DLD1 (cell line): ENCODE measurements around the gene ATP11B.
"Not testable (repeated sequence)": the region's sequence is repeated elsewhere in the genome, so short reads cannot be mapped to it uniquely, and the experiment has no call there.

Experiments
- in situ Hi-C: cut with HindIII; loops from 2 replicates; pipeline ENCODE4 v1.10.0; 2017; ENCODE audit warnings: low sequenced_read_pairs

ATP11B gene

DNA sequence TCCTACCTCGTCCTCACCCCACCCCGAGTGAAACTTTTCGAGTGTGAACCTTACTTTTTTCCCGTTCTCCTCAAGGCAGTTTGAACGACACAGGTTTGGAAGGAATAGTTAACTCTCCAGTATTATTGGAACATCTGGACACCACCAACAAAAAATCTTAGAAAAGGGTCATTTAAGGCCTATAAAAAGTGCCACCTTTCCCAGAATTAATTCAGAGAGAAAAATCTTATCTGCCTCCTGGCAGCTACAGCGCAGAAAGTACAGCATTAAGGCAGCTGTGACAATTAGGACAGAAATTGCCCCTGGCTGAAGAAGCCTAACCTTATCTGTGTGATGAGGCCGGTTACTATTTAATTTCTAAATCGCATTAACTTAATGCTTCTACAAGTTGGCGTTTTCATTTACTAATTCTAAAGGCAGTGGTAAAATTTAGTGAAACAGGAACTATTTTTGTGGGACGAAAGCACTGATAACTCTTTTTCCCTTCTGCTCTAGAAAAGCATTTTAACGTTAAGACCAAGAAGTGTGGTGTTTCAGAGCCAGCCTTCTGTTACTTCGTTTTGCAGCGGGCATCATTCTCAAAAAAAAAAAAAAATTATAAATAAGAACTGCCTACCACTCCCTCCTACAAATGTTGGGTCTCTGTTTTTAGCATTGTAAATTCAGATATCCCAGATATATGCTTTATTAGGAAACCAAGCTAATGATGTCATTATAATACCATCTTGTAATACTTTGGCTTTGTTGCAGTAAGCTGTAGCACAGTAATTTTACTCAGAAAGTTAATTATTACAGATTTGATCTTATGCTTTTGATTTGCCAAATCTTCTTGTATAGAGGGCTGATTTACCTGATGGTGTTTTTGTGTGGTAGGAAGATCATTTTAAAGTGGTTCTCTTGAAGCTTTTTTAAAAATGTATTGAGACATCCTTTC, 1.4 kb downstream of the ATP11B start:
- in situ Hi-C loops = no loop called here

DNA sequence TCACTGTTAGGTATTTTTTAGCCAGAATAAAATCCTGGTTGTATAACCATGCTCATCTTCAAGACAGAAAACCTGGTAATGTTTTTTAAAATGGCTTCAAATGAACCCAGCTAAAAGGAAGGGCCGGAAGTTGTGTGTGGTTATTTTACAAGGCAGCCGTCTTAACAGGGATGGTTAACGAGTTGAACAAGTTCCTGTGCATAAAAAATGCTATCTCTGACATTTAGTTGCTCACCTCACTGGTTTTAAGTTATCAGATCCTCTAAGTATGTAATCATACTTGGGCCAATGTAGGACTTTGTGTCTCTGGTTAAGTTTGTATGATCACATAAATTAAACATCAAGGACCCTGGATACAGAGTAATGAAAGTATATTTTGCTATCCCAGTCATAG, 2.1 kb downstream of the ATP11B start:
- in situ Hi-C loops = no loop called here

DNA sequence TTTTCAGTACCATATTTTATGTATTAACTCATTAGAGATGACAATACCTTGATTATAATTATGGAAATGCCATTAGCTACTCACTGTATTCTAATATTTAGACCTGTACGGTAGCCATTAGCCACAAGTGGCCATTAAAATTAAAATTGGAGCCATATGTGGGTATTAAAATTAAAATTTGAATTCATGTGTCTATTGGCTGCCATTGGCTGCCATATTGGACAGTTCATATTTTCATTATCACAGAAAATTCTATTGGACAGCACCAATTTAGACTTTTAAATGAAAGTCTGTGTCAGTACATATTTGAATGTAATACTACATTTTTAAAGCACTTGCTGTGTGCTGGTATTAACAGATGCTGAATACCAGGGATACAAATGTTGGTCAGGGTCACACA, 3.0 kb downstream of the ATP11B start:
- in situ Hi-C loops = no loop called here

- in situ Hi-C loops = no loop called here
These were observed 4.6 kb downstream of the ATP11B start for GRCh38 chr3:182797876-182798275.

GRCh38 chr3:182799143-182799542, 5.8 kb downstream of the ATP11B start:
- in situ Hi-C loops = not testable (repeated sequence)

- in situ Hi-C loops = no loop called here
These were observed 7.2 kb downstream of the ATP11B start for GRCh38 chr3:182800508-182800907.

GRCh38 chr3:182802413-182803390, 9.4 kb downstream of the ATP11B start:
- in situ Hi-C loops = no loop called here

DNA sequence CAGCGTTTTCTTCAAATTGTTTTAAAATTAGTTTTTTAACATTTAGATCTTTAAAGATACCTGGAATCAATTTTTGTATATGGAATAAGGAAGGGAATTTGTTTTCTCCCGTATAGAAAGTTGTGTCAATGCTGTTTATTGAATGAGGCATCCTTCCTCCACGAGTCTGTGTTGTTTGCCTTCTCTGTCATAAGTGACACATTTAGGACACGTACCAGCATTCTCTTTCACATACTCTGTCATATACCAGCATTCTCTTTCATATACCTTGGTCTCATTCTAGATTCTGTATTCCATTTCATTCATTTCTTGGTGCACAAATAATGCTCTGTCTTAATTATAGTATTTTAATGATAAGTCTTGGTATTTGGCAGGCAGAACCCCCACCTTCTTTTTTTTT, 10.3 kb downstream of the ATP11B start:
- in situ Hi-C loops = no loop called here

GRCh38 chr3:182807061-182807460, 13.8 kb downstream of the ATP11B start:
- in situ Hi-C loops = no loop called here

- in situ Hi-C loops = no loop called here
These were observed 14.9 kb downstream of the ATP11B start for GRCh38 chr3:182808041-182808770.

DNA sequence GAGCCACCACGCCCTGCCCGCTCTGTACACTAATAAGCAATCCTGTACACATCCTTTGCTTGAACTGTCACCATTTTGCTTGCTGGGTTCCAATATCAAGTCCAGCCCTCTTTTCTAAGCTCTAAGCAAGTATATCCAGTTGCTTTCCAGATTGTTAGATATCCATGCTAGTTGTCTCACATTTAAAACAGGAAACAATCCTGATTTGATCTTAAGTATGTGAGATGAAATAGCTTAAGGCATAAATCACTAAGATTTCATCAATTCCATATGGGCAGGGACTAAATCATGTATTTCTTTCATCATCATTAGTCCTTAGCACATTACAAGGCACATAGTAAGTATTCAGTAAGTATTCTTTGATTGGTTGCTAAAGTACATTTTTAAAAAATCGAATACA, 16.2 kb downstream of the ATP11B start:
- in situ Hi-C loops = no loop called here

DNA sequence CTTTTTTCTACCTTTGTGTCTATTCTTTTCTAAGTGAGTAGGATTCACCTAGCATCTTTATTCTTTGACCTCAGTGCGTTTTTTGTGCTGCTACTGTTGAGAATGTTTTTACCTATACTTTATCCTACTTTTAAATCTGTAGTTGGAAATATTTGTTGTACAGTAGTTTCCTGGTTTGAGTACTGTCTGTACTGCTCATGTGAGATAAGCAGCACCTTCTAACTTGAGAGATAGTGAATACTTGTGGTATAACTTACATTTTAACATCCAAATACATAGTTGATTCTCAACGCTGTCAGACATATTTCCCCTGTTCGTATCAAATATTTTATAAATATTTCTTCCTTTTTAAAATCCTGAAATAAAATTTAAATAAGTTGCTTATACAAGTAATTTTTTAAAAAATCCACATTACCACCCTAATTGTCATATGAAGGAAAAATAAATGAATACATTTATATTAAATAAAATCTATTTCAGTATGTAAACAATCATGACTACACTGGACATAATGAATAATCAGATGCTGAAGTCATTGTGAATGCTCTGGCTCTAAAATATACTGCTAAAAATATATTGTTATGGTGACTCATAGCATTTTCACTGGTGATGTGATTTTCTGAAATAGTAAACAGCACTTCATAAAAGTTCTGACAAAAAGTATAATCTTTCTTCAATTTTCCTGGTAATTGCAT, 17.4 kb downstream of the ATP11B start:
- in situ Hi-C loops = no loop called here

GRCh38 chr3:182811269-182811596, 17.9 kb downstream of the ATP11B start:
- in situ Hi-C loops = no loop called here

GRCh38 chr3:182812123-182812522, 18.8 kb downstream of the ATP11B start:
- in situ Hi-C loops = no loop called here

DNA sequence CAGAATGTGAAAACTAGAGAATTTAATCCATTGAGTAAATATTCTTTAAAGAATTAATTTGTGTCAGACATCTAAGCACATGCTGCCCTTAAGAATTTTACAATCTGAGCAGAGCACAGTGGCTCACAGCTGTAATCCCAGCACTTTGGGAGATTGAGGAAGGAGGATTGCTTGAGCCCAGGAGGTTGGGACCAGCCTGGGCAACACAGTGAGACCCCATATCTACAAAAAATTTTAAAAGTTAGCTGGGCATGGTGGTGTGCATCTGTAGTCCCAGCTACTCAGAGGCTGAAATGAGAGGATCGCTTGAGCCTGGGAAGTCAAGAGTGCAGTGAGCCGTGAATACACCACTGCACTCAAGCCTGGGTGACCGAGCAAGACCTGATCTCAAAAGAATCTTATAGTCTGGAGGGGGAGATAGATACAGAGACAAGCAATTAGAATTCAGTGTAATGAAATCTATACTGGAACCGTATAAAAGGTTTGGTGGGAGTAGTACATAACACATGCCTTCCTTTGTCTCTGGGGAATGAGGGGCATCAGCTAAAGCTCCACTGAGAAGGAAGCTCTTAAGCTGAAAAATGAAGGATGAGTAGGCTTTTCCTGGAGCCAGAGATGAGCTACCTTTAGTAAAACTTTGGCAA, 21.2 kb downstream of the ATP11B start:
- in situ Hi-C loops = no loop called here

DNA sequence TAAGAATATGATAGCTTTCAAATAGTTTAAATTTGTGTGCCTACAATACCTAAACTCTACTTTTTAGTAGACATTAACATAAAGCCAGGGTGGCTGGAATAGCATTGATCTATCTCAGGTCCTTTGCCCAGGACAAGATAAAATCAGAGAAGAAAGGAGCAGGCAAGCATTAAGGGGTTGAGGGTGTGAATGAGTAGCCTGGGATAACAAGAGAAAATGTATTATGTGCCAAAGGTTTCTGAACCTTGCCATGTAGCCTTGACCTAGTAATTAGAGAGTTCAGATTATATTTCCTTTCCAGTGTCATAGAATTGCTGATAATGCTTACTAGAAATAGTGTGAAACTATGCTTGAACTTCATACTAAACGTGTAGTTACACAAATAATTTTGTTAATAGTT, 22.9 kb downstream of the ATP11B start:
- in situ Hi-C loops = no loop called here

GRCh38 chr3:182818296-182818978, 25.1 kb downstream of the ATP11B start:
- in situ Hi-C loops = no loop called here

- in situ Hi-C loops = no loop called here
These were observed 28.1 kb downstream of the ATP11B start for GRCh38 chr3:182821221-182821981.

GRCh38 chr3:182822260-182822659, 29.0 kb downstream of the ATP11B start:
- in situ Hi-C loops = not testable (repeated sequence)
